LNCaP clone FGC (cell line): ENCODE results near the gene ALKBH5.

Source experiments
- DNase-seq: peaks from one replicate; pipeline ENCODE4 v3.0.0-alpha.2; 2011; ENCODE audit warnings: low read depth
- H3K4me3 ChIP-seq: 2 replicates; pipeline ENCODE4 v1.5.1; 2011; ENCODE audit warnings: mild to moderate bottlenecking, low read depth, low read length, control low read depth
- TF ChIP-seq, protein P1 (sequence below): IDR thresholded peaks from 2 replicates; pipeline ENCODE4 v1.5.1; 2012; ENCODE audit warnings: mild to moderate bottlenecking; ENCODE audit not compliant: control insufficient read depth, insufficient read depth; ENCODE audit errors: extremely low read depth

ALKBH5 gene

DNA sequence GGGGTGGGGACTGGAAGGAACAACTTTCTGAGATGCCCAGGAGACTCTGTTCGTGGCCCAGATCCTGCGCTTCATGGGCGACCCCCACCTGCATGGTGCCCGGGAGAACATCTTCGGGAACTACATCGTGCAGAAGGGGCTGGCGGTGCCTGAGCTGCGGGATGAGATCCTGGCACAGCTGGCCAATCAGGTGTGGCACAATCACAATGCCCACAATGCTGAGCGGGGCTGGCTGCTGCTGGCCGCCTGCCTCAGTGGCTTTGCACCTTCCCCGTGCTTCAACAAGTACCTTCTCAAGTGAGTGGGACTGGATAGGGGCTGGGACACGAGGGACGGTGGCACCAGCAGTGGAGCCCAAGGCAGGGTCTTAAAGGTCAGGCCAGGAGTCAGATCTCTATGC lies 37.8 kb upstream of the ALKBH5 start:
- DNase-seq, result no peak
- H3K4me3 ChIP-seq, result no peak overlapping the region
- TF ChIP-seq, protein P1, sequence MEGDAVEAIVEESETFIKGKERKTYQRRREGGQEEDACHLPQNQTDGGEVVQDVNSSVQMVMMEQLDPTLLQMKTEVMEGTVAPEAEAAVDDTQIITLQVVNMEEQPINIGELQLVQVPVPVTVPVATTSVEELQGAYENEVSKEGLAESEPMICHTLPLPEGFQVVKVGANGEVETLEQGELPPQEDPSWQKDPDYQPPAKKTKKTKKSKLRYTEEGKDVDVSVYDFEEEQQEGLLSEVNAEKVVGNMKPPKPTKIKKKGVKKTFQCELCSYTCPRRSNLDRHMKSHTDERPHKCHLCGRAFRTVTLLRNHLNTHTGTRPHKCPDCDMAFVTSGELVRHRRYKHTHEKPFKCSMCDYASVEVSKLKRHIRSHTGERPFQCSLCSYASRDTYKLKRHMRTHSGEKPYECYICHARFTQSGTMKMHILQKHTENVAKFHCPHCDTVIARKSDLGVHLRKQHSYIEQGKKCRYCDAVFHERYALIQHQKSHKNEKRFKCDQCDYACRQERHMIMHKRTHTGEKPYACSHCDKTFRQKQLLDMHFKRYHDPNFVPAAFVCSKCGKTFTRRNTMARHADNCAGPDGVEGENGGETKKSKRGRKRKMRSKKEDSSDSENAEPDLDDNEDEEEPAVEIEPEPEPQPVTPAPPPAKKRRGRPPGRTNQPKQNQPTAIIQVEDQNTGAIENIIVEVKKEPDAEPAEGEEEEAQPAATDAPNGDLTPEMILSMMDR, result no peak

DNA sequence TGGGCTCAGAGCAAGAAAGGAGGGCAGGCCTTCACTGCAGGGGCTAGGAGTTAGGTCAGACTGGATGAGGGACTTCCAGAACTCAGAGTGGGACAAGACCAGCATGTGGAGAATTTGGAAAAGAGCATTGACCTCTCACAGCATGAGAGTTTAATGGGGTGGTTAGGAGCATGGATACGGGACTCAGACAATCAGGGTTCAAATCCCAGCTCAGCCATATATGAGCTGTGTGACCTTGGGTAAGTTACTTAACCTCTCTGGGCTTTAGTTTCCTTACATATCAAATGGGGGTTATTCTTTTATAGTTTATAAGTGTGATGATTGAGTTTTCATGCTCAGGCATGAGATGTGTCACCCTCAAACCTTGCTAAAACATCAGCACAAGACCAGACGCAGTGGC lies 37.4 kb upstream of the ALKBH5 start:
- TF ChIP-seq, protein P1, result no peak
- DNase-seq, result no peak
- H3K4me3 ChIP-seq, result no peak overlapping the region

DNA sequence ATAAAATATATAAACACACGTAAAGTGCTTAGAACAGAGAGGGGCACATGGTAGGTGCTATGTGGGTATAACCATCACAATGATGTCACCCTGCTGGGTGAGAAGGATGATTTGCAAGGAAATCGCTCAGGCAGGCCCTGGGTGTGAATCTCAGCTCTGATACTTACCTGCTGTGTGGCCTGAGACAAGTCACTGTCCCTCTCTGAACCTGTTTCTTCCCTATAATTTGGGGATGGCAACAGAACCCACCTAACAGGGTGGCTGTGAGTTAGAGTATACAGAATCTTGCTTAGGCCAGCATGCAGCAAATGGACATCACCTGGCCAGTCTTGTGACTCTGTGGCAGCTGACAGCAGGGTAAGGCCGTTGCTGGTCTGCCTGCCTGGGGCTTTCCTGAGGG lies 36.6 kb upstream of the ALKBH5 start:
- TF ChIP-seq, protein P1, result no peak
- DNase-seq, result no peak

DNA sequence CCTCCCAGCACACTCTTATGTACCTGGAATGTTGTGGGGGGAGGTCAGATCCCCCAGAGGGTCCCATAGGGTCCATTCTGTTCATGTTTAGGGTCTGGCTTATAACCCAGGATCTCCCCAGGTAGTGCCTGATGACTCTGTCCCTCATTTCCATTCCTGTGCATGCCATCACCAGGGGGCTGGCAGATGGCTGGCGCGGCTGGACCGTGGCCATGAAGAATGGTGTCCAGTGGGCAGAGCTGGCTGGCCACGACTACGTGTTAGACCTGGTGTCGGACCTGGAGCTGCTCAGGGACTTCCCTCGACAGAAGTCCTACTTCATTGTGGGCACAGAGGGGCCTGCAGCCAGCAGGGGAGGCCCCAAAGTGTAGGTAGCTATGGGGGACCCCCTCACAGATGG lies 35.0 kb upstream of the ALKBH5 start:
- TF ChIP-seq, protein P1, result no peak
- DNase-seq, result no peak

More for the DNA sequence above, 36.6 kb upstream of the ALKBH5 start:
- H3K4me3 ChIP-seq, result no peak overlapping the region

DNA sequence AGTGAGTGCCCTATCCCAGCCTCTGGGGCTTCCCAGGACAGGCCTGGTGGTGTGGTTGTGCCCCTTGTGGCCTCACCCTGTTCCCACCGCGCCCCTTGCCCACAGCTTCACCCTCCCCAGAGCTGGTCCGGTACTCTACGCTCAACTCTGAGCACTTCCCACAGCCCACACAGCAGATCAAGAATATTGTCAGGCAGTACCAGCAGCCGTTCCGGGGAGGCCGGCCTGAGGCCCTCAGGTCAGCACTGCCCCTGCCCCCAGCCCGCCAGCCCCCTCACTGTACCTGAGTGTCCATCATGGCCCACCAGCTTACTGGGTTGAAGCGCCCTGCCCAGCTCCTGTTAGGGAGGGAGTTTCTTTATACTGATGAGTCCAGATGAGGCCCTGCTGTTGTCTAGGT lies 32.3 kb upstream of the ALKBH5 start:
- no peak for DNase-seq
- TF ChIP-seq, protein P1, result no peak
- H3K4me3 ChIP-seq, result no peak overlapping the region

More for the DNA sequence above, 35.0 kb upstream of the ALKBH5 start:
- no peak overlapping the region for H3K4me3 ChIP-seq

DNA sequence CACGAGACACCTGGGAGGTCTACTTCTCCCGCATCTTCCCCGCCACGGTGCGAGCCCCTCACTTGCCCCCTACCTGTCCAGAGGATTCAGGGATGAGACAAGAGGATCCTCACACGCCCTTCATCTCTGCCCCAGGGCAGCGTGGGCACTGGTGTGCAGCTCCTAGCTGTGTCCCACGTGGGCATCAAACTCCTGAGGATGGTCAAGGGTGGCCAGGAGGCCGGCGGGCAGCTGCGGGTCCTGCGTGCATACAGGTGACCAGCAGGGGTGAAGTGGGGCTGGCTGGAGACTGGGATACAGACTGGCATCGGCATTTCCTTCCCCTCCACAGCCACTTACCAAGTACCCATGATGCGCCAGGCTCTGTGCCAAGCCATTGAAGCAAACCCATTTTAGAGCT lies 28.4 kb upstream of the ALKBH5 start:
- no peak overlapping the region for H3K4me3 ChIP-seq
- DNase-seq, result no peak
- TF ChIP-seq, protein P1, result no peak

DNA sequence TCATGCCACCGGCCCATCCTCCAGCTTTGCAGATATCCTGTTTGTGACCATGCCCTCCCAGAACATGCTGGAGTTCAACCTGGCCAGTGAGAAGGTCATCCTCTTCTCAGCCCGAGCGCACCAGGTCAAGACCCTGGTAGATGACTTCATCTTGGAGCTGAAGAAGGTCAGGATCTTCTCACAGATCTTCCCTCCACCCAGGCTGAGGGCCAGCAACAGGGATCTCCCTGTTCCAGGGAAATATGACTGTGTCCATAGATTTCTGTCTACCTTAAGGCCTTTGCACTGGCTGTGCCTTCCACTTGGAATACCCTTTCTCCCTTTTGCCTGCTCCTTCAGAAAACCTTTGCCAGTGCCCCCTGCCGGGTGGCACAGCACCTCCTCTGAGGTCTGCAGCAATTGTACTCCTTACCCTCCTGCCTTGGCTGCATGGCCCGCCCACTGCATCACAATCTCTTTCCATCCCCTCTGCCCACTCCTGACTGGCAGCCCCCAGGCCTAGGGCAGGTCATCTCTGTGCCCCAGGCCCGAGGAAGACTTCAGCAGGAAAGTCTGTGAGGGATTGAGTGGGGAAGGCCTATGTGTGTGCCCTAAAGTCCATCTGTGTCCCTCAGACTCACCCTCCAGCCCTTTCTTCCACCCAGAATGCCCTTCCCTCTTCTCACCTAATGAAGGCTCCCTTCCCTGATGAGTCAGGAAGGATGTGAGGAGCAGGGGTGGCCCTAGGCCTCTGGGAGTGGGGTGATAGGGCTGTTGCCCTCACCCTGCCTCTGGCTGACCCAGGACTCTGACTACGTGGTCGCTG lies 27.3 kb upstream of the ALKBH5 start:
- no peak for DNase-seq
- H3K4me3 ChIP-seq, result no peak overlapping the region
- TF ChIP-seq, protein P1, result 0 out of 2 replicates have a peak, but pooled peaks have one; percentile 18
